ENCODE results near the gene ELFN1. TPM values are rescaled to one million over a fixed set of nuclear protein-coding genes. Genes with fewer than 3 reads are reported as not detected.
"Not testable (repeated sequence)": the region's sequence is repeated elsewhere in the genome, so short reads cannot be mapped to it uniquely, and the experiment has no call there.

ELFN1 gene
- polyA plus RNA-seq, 3 donors, result 0.58 to 5.5 (median 0.67) TPM

GRCh38 chr7:1713502-1714484 lies 43.7 kb downstream of the ELFN1 start:
- H3K27ac ChIP-seq (ENCODE audit: low read depth, low read length), result no peak overlapping the region
- 25 to 74% (median 69%) methylated on average over 30 to 33 of the region's 33 CpGs for WGBS, 3 donors

DNA sequence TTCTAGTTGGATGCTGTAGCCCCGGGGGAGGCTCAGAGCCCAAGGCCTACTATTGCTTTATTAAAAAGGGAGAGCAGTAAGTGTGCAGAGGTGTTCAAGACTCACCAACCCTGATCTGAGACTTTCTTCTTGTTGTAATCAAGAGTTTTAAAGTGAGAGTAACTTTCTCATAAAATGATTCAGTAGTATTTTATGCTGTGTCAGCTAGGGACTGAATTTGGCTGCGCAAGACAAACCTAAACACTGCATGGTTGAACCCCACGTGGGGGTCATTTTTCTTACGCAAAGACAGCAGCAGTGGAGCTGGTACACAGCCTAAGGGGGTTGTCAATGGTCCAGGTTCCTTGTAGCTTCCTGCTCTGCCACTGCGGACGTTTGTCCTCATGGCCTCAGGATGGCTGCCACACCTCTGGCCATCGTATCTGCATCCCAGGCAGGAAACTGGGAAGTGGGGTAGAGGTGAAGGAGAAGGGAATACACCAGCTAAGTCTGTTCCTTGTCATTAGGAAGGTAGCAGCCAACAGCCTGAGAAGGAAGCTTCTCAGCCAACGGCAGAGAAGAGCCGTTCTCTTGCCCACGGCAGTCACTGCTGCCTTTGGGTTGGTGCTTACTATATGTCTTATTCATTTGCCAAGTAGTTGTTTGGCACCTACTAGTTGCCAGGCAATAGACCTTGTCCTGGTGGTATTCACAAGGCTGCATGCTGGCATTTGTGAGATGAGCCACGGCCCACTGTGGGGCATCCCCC lies 44.7 kb downstream of the ELFN1 start:
- 90 to 98% (median 93%) methylated on average over 11 of the region's 11 CpGs for WGBS, 3 donors
- H3K27ac ChIP-seq (ENCODE audit: low read depth, low read length), result no peak overlapping the region

DNA sequence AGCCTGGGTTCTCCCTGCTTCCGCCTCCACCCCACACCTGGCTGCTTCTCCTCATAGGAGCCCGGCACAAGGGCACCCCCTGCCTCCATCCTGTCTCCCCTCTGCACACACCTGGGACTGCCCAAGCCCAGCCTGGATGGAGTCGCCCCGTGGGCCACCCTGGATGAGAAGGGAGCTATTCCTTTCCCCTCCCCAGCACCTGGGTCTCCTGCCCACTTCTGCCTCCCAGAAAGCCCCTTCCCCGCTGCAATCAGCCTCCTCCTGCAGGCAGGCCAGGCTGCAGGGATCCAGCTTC lies 45.2 kb downstream of the ELFN1 start:
- WGBS, 3 donors, result 88 to 94% (median 90%) methylated on average over 5 of the region's 5 CpGs
- no peak overlapping the region for H3K27ac ChIP-seq (ENCODE audit: low read depth, low read length)

DNA sequence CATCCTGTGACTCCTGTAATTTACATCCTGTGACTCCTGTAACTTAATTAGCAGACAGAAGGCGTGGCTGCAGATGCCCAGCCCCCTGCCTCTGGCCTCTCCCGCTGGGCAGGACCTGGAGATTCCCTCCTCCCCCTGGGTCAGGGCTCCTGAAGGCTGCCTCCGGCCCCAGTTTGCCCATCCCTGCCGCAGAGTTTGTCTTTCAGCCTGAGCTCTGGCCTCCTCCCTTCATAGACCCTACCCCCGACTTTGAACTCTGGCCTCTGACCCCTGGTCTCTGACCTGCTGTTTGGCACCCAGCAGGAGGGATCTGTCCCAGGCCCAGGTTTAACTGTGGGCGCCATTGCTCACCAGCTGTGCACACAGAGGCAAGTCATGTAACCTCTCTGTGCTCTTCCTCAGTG lies 45.6 kb downstream of the ELFN1 start:
- 75 to 79% (median 79%) methylated on average over 6 of the region's 6 CpGs for WGBS, 3 donors
- no peak overlapping the region for H3K27ac ChIP-seq (ENCODE audit: low read depth, low read length)

GRCh38 chr7:1716263-1717094 lies 46.4 kb downstream of the ELFN1 start:
- WGBS, 3 donors, result 52 to 82% (median 59%) methylated on average over 20 of the region's 20 CpGs
- H3K27ac ChIP-seq (ENCODE audit: low read depth, low read length), result no peak overlapping the region

- H3K27ac ChIP-seq (ENCODE audit: low read depth, low read length), result no peak overlapping the region
- 82 to 92% (median 86%) methylated on average over 10 of the region's 10 CpGs for WGBS, 3 donors
Observed at GRCh38 chr7:1717095-1717483, 47.0 kb downstream of the ELFN1 start.

- no peak overlapping the region for H3K27ac ChIP-seq (ENCODE audit: low read depth, low read length)
- WGBS, 3 donors, result 93 to 95% (median 94%) methylated on average over 15 of the region's 15 CpGs
Observed at GRCh38 chr7:1717903-1718676, 48.0 kb downstream of the ELFN1 start.

DNA sequence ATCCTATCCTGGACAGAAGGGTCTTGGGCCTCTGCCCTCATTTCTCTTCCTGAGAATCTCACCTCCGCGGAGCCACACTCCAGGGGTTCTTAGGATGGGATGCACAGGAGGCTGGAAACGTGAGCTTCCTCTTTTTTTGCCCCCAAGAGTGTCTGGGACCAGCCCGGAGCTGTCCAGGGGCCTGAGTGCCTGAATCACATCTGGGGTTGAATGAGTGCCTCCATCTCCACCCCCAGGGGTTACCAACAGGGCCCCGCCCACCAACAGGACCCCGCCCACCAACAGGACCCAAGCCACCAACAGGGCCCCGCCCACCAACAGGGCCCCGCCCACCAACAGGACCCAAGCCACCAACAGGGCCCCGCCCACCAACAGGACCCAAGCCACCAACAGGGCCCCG lies 48.8 kb downstream of the ELFN1 start:
- not testable (repeated sequence) for H3K27ac ChIP-seq (ENCODE audit: low read depth, low read length)
- WGBS, 3 donors, result 67 to 72% (median 71%) methylated on average over 7 to 10 of the region's 10 CpGs

DNA sequence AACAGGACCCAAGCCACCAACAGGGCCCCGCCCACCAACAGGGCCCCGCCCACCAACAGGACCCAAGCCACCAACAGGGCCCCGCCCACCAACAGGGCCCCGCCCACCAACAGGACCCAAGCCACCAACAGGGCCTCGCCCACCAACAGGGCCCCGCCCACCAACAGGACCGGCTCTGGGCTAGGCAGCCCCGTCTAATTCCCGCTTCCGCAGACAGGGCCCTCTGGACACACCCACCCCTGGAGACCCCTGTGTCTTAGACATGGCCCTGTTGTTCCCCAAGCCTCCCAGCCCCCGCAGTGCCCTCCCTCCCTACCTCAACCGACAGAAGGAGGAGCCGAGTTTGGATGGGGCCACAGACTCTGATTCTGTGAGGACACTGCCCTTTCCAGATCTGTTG lies 49.2 kb downstream of the ELFN1 start:
- whole genome bisulfite sequencing, 3 donors, result 69 to 77% (median 73%) methylated on average over 10 to 13 of the region's 13 CpGs
- not testable (repeated sequence) for H3K27ac ChIP-seq (ENCODE audit: low read depth, low read length)

GRCh38 chr7:1719913-1720312 lies 49.8 kb downstream of the ELFN1 start:
- H3K27ac ChIP-seq (ENCODE audit: low read depth, low read length), result no peak overlapping the region
- WGBS, 3 donors, result 59 to 71% (median 68%) methylated on average over 7 of the region's 7 CpGs

DNA sequence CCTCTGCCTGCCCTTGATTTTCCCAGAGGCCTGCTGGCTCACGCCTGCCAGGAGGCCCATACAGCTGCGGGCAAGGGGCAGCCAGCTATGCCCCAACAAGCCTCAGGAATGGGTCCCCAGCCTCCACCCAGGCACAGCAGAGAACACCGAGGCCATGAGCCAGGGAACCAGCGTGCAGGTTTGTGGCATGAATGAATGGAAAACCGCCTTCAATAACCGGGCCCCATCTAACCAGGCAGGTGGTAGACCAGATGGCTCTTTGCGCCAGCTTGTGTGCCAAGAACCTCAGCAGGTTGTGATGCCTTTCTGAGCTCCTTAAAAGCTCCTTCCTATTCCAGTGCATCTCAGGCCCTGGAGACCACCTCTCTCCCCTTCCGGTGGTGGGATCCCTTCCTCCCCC lies 50.2 kb downstream of the ELFN1 start:
- H3K27ac ChIP-seq (ENCODE audit: low read depth, low read length), result no peak overlapping the region
- WGBS, 3 donors, result 80 to 85% (median 82%) methylated on average over 8 of the region's 8 CpGs

- 71 to 83% (median 79%) methylated on average over 14 of the region's 14 CpGs for WGBS, 3 donors
- no peak overlapping the region for H3K27ac ChIP-seq (ENCODE audit: low read depth, low read length)
Observed at GRCh38 chr7:1721047-1721690, 51.1 kb downstream of the ELFN1 start.

DNA sequence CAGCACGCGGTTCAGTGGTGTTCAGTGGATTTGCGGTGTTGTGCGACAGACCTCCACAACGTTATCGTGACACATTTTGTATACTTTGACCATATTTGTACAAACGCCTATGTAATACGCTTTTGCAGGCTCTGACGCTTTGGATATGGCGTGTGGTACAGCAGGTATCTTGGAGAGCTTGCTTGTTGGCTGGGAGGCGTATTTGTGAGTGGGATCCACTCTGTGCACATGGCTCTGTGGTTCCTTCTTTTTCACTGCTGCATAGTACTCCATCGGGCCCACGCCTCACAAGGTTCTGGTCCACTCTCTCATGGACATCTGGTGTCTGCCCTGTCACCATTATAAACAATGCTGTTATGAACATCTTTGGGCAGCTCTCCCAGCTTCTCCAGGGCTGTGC lies 53.2 kb downstream of the ELFN1 start:
- WGBS, 3 donors, result 95 to 98% (median 96%) methylated on average over 13 of the region's 13 CpGs
- no peak overlapping the region for H3K27ac ChIP-seq (ENCODE audit: low read depth, low read length)

DNA sequence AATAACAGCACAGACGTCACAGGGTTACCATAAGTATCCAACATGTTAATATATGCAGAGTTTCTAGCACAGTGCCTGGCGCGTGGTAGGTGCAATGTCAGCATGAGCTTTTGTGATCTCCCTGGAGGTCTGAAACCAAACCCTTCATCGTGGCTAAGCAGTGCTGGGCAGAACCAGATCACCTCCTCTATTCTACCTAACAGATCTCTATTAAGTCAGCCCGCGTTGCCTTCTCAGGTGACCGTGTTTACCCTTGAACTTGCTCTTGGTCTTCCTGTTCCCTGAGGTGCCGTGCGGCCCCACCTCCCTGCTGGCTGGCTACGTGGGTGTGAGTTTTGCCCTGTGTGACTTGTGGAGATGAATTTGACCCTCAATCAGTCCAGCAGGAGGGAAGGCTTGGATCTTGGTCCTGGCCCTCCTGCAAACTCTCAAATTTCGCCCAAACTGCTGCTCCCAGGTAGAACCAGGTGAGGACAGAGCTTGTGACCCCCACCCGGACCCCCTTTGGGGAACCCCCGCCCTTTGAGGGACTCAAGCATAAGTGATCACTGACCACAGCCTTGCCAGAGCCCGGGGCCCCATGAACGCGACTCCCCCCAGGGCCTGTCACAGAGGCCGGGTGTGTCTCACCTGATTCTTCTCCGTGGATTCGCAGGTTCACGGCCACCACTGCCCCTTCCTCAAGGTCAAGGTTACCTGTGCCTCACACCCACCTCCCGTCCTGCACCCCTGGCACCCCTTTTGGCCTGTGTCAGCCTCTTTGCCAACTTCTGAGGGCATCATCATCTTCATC lies 54.2 kb downstream of the ELFN1 start:
- H3K27ac ChIP-seq (ENCODE audit: low read depth, low read length), result no peak overlapping the region
- WGBS, 3 donors, result 89 to 91% (median 91%) methylated on average over 21 of the region's 21 CpGs

DNA sequence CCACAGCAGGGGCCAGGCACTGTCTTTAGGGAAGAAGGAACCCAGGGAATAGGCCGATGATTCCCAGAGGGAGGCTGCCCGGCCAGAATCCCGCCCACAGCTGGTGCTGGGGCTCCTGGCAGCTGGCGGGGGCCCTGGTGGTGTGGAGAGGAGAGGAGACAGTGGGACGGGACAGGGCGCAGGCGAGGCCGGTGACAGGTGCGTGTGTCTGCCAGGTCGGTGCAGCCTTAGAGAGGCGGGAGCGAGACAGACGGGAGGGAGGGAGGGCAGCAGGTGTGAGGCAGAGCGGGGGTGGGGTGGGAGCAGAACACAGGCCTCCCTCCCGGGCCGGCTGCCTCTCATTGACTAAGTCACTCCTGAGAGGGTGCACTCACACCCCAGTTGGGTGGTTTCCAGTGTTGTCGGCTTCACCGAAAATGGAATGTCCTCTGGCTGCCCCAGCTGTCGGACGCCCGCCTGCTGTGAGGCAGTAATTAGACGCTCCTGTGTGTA lies 55.2 kb downstream of the ELFN1 start:
- H3K27ac ChIP-seq (ENCODE audit: low read depth, low read length), result no peak overlapping the region
- WGBS, 3 donors, result 15 to 76% (median 69%) methylated on average over 15 to 22 of the region's 22 CpGs

DNA sequence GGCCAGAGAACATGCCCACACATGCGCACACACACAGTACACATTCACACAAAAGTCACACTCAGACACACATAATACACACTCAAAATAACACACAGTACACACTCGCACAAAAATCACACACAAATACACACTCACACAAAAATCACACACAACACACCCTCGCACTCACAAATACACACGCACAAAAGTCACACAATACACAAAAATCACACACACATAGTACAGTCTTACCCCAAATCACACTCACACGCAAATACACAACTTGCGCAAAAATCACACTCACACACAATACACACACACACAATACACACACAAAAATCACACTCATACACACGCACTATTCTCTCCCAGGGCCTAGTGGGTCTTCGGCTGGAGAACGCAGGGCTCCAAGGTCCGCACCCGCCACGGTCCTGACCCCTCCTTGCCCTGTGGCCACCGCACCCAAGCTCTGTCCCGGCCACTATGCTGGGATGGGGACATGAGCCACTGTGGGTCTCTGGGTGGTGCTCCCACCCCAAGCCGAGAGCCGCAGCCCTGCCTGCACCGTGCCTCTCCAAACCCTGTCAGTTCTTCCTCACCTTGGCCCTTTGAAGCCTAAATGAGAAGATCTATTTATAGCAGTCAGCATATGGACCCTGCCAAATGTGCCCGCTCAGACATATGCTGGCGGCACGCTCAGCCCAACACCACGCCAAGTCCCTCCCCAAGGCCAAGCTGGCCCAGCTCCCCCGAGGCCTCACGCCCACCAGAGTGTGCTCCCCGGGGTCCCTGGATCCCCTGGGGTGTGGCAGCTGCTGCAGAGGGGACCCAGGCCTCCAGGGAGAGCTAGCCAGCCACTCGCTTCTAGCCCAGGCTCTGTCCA lies 55.9 kb downstream of the ELFN1 start:
- no peak overlapping the region for H3K27ac ChIP-seq (ENCODE audit: low read depth, low read length)

More for the DNA sequence above, 55.9 kb downstream of the ELFN1 start:
- 75 to 91% (median 85%) methylated on average over 25 of the region's 25 CpGs for WGBS, 3 donors

All from adipose tissue (tissue), 3 donors.